ENCODE measurements around the gene BICD1. TPM values are rescaled to one million over a fixed set of nuclear protein-coding genes. Genes with fewer than 3 reads are reported as not detected.
"Not testable (repeated sequence)": the region's sequence is repeated elsewhere in the genome, so short reads cannot be mapped to it uniquely, and the experiment has no call there.

The BICD1 gene
- total RNA-seq, 1 experiment from 2014 or later, result 9.2 TPM

DNA sequence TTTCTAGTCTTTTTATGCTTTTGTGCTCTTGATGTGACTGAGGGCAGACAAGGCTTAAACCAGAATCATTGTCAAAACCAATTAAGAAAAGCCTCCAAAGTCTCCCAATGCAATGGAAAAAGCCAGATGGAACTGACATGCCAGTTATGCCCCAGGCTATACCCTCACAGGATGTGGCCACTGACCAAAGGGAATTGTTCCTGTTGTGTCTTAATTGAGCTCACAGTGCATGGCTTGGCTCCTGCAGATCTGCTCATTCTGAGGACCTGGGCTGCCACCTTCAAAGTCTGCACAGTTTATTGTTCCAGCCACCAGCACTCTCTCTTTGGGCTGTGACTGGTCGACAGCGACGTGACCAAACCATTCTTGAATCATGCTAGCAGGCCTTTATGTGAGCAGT, 17.1 kb upstream of the BICD1 start:
- no peaks in the 10 kb centered on the region for H3K36me3 ChIP-seq (ENCODE audit: low read depth, low read length)
- peak overlapping the region; percentile 28 for H3K4me2 ChIP-seq (ENCODE audit: low read length)
- H3K27me3 ChIP-seq (ENCODE audit: low read length), result no peaks in the 10 kb centered on the region
- intact Hi-C loops (cut with micrococcal nuclease), result no loop called here
- H3K9ac ChIP-seq (ENCODE audit: low read length), result no peak overlapping the region
- H3K9me3 ChIP-seq (ENCODE audit: low read length), result no peaks in the 10 kb centered on the region
- peak; percentile 71 for ATAC-seq
- peak; percentile 64 for DNase-seq
- no peaks in the 10 kb centered on the region for H3F3A ChIP-seq (ENCODE audit: low read length, unreplicated experiment)
- H3K27ac ChIP-seq (ENCODE audit: low read length), result no peak overlapping the region
- H4K20me1 ChIP-seq (ENCODE audit: low read length), result no peaks in the 10 kb centered on the region
- CTCF ChIA-PET, result no interaction called here
- no peak overlapping the region for H3K4me3 ChIP-seq (ENCODE audit: low read length)
- POLR2A ChIA-PET (ENCODE audit: unreplicated experiment), result no interaction called here
- 0 out of 2 replicates have a peak overlapping the region, but pooled peaks have one; percentile 22 for H2AFZ ChIP-seq (ENCODE audit: low read length)
- H3K79me2 ChIP-seq (ENCODE audit: low read length), result no peaks in the 10 kb centered on the region
- no TSS peak for BruUV-seq (replicated peaks)
- TF ChIP-seq EZH2 (IDR thresholded peaks at IDR 0.05; ENCODE audit: low read length, unreplicated experiment) (no peak), CTCF (conservative IDR thresholded peaks at IDR 0.05; ENCODE audit: low read depth, low read length) (no peak), EZH2phosphoT487 (IDR thresholded peaks at IDR 0.05; ENCODE audit: borderline replicate concordance, low read length) (no peak)
- H3K9me2 ChIP-seq (replicated peaks; ENCODE audit: low read length), result no peaks in the 10 kb centered on the region
- peaks cover 10% of the 10 kb centered on the region for H3K4me1 ChIP-seq (ENCODE audit: insufficient read depth, low read length)

DNA sequence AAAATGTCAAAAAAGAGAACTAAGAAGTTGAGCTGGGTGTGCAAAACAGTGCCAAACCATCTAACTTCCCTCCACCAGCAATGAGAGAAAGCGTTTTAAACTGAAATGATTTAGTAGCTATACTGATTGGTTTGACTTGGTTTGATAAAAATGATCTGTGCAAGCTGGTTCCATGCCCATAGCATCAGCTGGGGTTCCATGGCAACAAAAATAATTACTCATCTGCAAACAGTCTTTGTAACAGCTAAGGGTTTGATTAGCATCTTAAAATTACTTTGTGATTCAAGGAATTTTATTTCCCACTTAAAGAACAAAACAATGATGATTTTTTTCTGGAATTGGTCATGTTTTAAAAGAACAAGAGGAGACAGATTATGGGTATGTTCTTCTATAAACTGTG, 15.0 kb upstream of the BICD1 start:
- no peak for TF ChIP-seq CTCF (conservative IDR thresholded peaks at IDR 0.05; ENCODE audit: low read depth, low read length)
- TF ChIP-seq EZH2phosphoT487 (IDR thresholded peaks at IDR 0.05; ENCODE audit: borderline replicate concordance, low read length), result no peak
- no peak for TF ChIP-seq EZH2 (IDR thresholded peaks at IDR 0.05; ENCODE audit: low read length, unreplicated experiment)
- no peak overlapping the region for H3K9ac ChIP-seq (ENCODE audit: low read length)
- no peaks in the 10 kb centered on the region for H3K36me3 ChIP-seq (ENCODE audit: low read depth, low read length)
- no peaks in the 10 kb centered on the region for H3K27me3 ChIP-seq (ENCODE audit: low read length)
- ATAC-seq, result no peak
- intact Hi-C loops (cut with micrococcal nuclease), result no loop called here
- no peaks in the 10 kb centered on the region for H4K20me1 ChIP-seq (ENCODE audit: low read length)
- H3K4me2 ChIP-seq (ENCODE audit: low read length), result no peak overlapping the region
- no peaks in the 10 kb centered on the region for H3K9me3 ChIP-seq (ENCODE audit: low read length)
- ChIA-PET POLR2A (ENCODE audit: unreplicated experiment) (no interaction called here), CTCF (interaction anchor here (0.6 kb wide), 1 partner anchor 1579 kb away, joined by 3 read pairs; no protein-coding TSS in a partner anchor)
- no peak for DNase-seq
- H3K4me1 ChIP-seq (ENCODE audit: insufficient read depth, low read length), result peaks cover 10% of the 10 kb centered on the region
- no peaks in the 10 kb centered on the region for H3F3A ChIP-seq (ENCODE audit: low read length, unreplicated experiment)
- no peak overlapping the region for H3K4me3 ChIP-seq (ENCODE audit: low read length)
- H2AFZ ChIP-seq (ENCODE audit: low read length), result no peak overlapping the region
- no peaks in the 10 kb centered on the region for H3K79me2 ChIP-seq (ENCODE audit: low read length)
- H3K27ac ChIP-seq (ENCODE audit: low read length), result no peak overlapping the region
- BruUV-seq (replicated peaks), result no TSS peak
- H3K9me2 ChIP-seq (replicated peaks; ENCODE audit: low read length), result no peaks in the 10 kb centered on the region

GRCh38 chr12:32098112-32098511, 8.5 kb upstream of the BICD1 start:
- no peak for DNase-seq
- Histone ChIP-seq H3K4me1 (ENCODE audit: insufficient read depth, low read length) (no peaks in the 10 kb centered on the region), H3K9ac (ENCODE audit: low read length) (no peak overlapping the region), H3K9me2 (replicated peaks; ENCODE audit: low read length) (no peaks in the 10 kb centered on the region), H3F3A (ENCODE audit: low read length, unreplicated experiment) (no peaks in the 10 kb centered on the region), H4K20me1 (ENCODE audit: low read length) (no peaks in the 10 kb centered on the region), H2AFZ (ENCODE audit: low read length) (no peak overlapping the region), H3K9me3 (ENCODE audit: low read length) (no peaks in the 10 kb centered on the region), H3K4me3 (ENCODE audit: low read length) (no peak overlapping the region), H3K27me3 (ENCODE audit: low read length) (no peaks in the 10 kb centered on the region), H3K27ac (ENCODE audit: low read length) (no peak overlapping the region), H3K4me2 (ENCODE audit: low read length) (no peak overlapping the region), H3K79me2 (ENCODE audit: low read length) (no peaks in the 10 kb centered on the region), H3K36me3 (ENCODE audit: low read depth, low read length) (no peaks in the 10 kb centered on the region)
- intact Hi-C loops (cut with micrococcal nuclease), result loop anchor here (1.0 kb wide), 1 partner anchor 8 kb away; no protein-coding TSS in a partner anchor
- ChIA-PET CTCF (no interaction called here), POLR2A (ENCODE audit: unreplicated experiment) (no interaction called here)
- TF ChIP-seq EZH2phosphoT487 (IDR thresholded peaks at IDR 0.05; ENCODE audit: borderline replicate concordance, low read length), result no peak
- TF ChIP-seq EZH2 (IDR thresholded peaks at IDR 0.05; ENCODE audit: low read length, unreplicated experiment), result no peak
- TF ChIP-seq CTCF (conservative IDR thresholded peaks at IDR 0.05; ENCODE audit: low read depth, low read length), result no peak
- no TSS peak for BruUV-seq (replicated peaks)
- ATAC-seq, result no peak

DNA sequence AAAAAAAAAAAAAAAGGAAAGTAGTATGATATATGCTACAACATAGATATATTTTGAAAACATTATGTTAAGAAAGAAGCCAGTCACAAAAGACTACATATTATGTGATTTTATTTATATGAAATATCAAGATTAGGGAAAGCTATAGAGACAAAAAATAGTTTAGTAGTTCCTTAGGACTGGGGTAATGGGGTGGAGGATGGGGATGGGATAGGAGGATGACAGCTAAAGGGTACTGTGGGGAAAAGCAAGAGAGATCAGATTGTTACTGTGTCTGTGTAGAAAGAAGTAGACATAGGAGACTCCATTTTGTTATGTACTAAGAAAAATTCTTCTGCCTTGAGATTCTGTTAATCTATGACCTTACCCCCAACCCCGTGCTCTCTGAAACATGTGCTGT, 7.4 kb upstream of the BICD1 start:
- H4K20me1 ChIP-seq (ENCODE audit: low read length), result not testable (repeated sequence)

More for the DNA sequence above, 7.4 kb upstream of the BICD1 start:
- H3K9me3 ChIP-seq (ENCODE audit: low read length); H2AFZ ChIP-seq (ENCODE audit: low read length); H3K9me2 ChIP-seq (replicated peaks; ENCODE audit: low read length); H3K4me1 ChIP-seq (ENCODE audit: insufficient read depth, low read length); H3K4me2 ChIP-seq (ENCODE audit: low read length); POLR2A ChIA-PET (ENCODE audit: unreplicated experiment); ATAC-seq; H3K36me3 ChIP-seq (ENCODE audit: low read depth, low read length); H3F3A ChIP-seq (ENCODE audit: low read length, unreplicated experiment); H3K79me2 ChIP-seq (ENCODE audit: low read length); H3K27ac ChIP-seq (ENCODE audit: low read length); CTCF ChIA-PET; intact Hi-C loops (cut with micrococcal nuclease); BruUV-seq (replicated peaks); H3K9ac ChIP-seq (ENCODE audit: low read length); H3K27me3 ChIP-seq (ENCODE audit: low read length); H3K4me3 ChIP-seq (ENCODE audit: low read length); DNase-seq: not testable (repeated sequence)
